Neural cell (in vitro differentiated cells): ENCODE measurements around the gene HOXC11.

ENCODE experiments used
- CTCF ChIP-seq: fragments of 450-650 bp; IDR thresholded peaks from 2 replicates; pipeline ENCODE4 v1.5.1; 2014; ENCODE audit warnings: antibody characterized with exemption, mild to moderate bottlenecking, moderate library complexity; ENCODE audit not compliant: poor library complexity, severe bottlenecking
- EP300 ChIP-seq: fragments of 450-650 bp; conservative IDR thresholded peaks from 2 replicates; pipeline ENCODE4 v1.6.1; 2014; ENCODE audit warnings: antibody characterized with exemption, mild to moderate bottlenecking, moderate library complexity; ENCODE audit not compliant: poor library complexity, severe bottlenecking
- EZH2 ChIP-seq: fragments of 200-600, 300-800 bp; shearing (Covaris generic), sonication (generic); IDR thresholded peaks from 2 replicates; pipeline ENCODE4 v1.6.1; 2014; ENCODE audit warnings: antibody characterized with exemption, low read length, borderline replicate concordance, mild to moderate bottlenecking; ENCODE audit not compliant: insufficient read depth, poor library complexity, severe bottlenecking
- MXI1 ChIP-seq: fragments of 450-650 bp; conservative IDR thresholded peaks from 2 replicates; pipeline ENCODE4 v1.6.1; 2014; ENCODE audit warnings: antibody characterized with exemption, mild to moderate bottlenecking; ENCODE audit not compliant: poor library complexity, severe bottlenecking
- POLR2AphosphoS5 ChIP-seq: IDR thresholded peaks from 2 replicates; pipeline ENCODE4 v1.6.1; 2012
- RAD21 ChIP-seq: fragments of 450-650 bp; conservative IDR thresholded peaks from 2 replicates; pipeline ENCODE4 v1.6.1; 2014; ENCODE audit warnings: antibody characterized with exemption, mild to moderate bottlenecking, moderate library complexity
- REST ChIP-seq: IDR thresholded peaks from 2 replicates; pipeline ENCODE4 v1.6.1; 2012; ENCODE audit warnings: borderline replicate concordance

GRCh38 chr12:53999559-54000115 is 26.7 kb downstream of the HOXC11 start:
- TF ChIP-seq CTCF (no peak), MXI1 (no peak), EZH2 (peak; percentile 82), EP300 (no peak), POLR2AphosphoS5 (no peak), REST (no peak), RAD21 (no peak)
